Peyer's patch (tissue), 4 donors: ENCODE measurements around the gene FEV. TPM values are rescaled to one million over a fixed set of nuclear protein-coding genes. Genes with fewer than 3 reads are reported as not detected.
A peak's percentile ranks its signal among the peaks of the same experiment; 100 is the strongest.

Source experiments
- DNase-seq, 3 donors: peaks; one replicate each; pipeline ENCODE4 v3.0.0-alpha.2; 2017 to 2019
- H3K27ac ChIP-seq, 4 donors: fragments of 200-600 bp; sonication (generic); one replicate each; pipeline ENCODE4 v1.5.1; 2016 to 2019
- H3K27me3 ChIP-seq, 2 donors: fragments of 200-600 bp; sonication (generic); one replicate each; pipeline ENCODE4 v1.5.1; 2019
- H3K36me3 ChIP-seq, 3 donors: fragments of 200-600 bp; sonication (generic); one replicate each; pipeline ENCODE4 v1.5.1; 2016 to 2019
- H3K4me1 ChIP-seq, 4 donors: fragments of 200-600 bp; sonication (generic); one replicate each; pipeline ENCODE4 v1.5.1; 2016 to 2019
- H3K4me3 ChIP-seq, 4 donors: fragments of 200-600 bp; sonication (generic); 1 replicate in 3 of 4; 2 replicates in 1 of 4; pipeline ENCODE4 v1.5.1; 2016 to 2019; ENCODE audit warnings: mild to moderate bottlenecking in 1 of 4
- H3K9me3 ChIP-seq, 4 donors: fragments of 200-600 bp; sonication (generic); one replicate each; pipeline ENCODE4 v1.5.1; 2016 to 2019; ENCODE audit warnings: mild to moderate bottlenecking in 1 of 4
- CTCF ChIP-seq, 6 experiments: fragments of 450-650 bp in 4 of 6; fragments of 200-600 bp in 2 of 6; sonication (generic) in 1 of 6; IDR thresholded peaks; one replicate each; pipeline ENCODE4 v1.5.1; 2017 to 2019; ENCODE audit warnings: antibody characterized with exemption in 6 of 6, mild to moderate bottlenecking in 3 of 6, moderate library complexity in 1 of 6
- POLR2A ChIP-seq, 2 donors: fragments of 450-650 bp; IDR thresholded peaks; one replicate each; pipeline ENCODE4 v1.5.1; 2017; ENCODE audit warnings: antibody characterized with exemption in 2 of 2, mild to moderate bottlenecking in 2 of 2, moderate library complexity in 2 of 2
- total RNA-seq, 4 donors: library from RNA; depleted of rRNA; stranded (reverse); fragments of >200 nt; gene quantifications; one replicate each; pipeline ENCODE4 v1.1.0, GENCODE V29; 2016

FEV gene
- 1 to 10 TPM in 3 of 4 donors, not detected in 1; 3.2 to 6.7 (median 5.1) TPM for total RNA-seq

DNA sequence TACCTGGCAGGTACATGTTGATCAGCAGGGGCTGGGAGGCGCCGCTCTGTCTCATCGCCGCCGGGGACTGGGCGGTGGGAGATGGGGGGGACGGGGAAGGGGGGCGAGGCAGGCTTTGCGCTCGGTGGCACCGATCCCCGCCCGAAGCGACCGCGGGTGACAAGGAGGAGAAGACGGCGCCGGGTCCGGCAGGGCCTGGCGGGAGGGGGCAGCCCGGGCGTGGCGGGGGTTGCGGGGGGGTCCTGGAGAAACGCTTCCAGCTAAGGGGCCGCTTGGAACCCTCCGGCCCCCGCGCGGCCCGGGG lies at the start of gene FEV:
Gene FEV, minus strand, starts transcription at position 164 of the 304 bp plus-strand sequence. Its CDS starts 109 bp downstream, at position 55.
- no peak for TF ChIP-seq CTCF (IDR thresholded peaks at IDR 0.05)
- TF ChIP-seq POLR2A (IDR thresholded peaks at IDR 0.05) = no peak
- Histone ChIP-seq H3K27me3 (peaks cover 3 to 86% of the 10 kb centered on the region in 2 donors), H3K27ac (no peak within 1 kb of the TSS), H3K4me3 (peak within 1 kb of the TSS in 1 of 4 donors; percentile 24), H3K36me3 (no peaks in the 10 kb centered on the region), H3K4me1 (peaks cover 0 to 47% (median 12%) of the 10 kb centered on the region in 4 donors), H3K9me3 (no peaks in the 10 kb centered on the region)
- peak in 1 of 3 donors; percentile 47 for DNase-seq

DNA sequence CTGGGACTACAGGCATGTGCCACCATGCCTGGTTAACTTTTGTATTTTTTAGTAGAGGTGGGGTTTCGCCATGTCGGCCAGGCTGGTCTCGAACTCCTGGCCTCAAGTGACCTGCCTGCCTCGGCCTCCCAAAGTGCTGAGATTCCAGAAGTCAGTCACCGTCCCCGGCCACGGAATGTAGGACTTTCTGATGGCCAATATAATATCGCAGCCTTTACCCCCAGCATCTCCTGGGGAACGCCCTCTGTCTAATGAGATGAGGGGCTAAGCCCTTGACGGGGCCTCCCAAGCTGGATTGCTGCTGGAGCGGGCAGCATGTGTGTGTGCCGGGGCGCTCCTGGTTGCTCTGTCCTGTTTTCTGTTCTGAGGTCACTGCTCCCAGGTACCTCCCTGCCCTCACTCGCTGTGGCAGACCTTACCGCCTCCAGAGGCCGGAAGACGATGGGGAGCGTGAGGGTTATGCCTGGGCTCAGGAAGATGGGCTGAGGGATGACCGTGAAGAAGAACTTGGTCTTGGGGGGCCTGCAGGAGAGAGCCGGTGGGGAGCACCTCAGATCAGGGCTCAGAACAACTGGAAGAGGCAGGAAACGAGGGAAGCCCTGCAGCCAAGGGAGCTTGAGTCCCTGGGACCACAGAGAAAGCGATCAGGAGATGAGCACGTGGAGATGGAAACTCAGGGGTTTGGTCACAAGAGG lies 47.2 kb upstream of the FEV start:
- H3K27me3 ChIP-seq = no peaks in the 10 kb centered on the region

GRCh38 chr2:219031005-219031738 lies 46.2 kb upstream of the FEV start:
- DNase-seq = no peak
- Histone ChIP-seq H3K36me3 (no peaks in the 10 kb centered on the region), H3K27ac (no peak overlapping the region), H3K4me1 (no peaks in the 10 kb centered on the region), H3K9me3 (no peaks in the 10 kb centered on the region), H3K4me3 (no peak overlapping the region), H3K27me3 (no peaks in the 10 kb centered on the region)
- TF ChIP-seq CTCF (IDR thresholded peaks at IDR 0.05) = no peak
- TF ChIP-seq POLR2A (IDR thresholded peaks at IDR 0.05) = no peak

More for the DNA sequence above, 47.2 kb upstream of the FEV start:
- H3K27ac ChIP-seq = no peak overlapping the region
- H3K9me3 ChIP-seq = no peaks in the 10 kb centered on the region
- no peaks in the 10 kb centered on the region for H3K4me1 ChIP-seq
- peak in 1 of 3 donors; percentile 29 for DNase-seq
- H3K4me3 ChIP-seq = no peak overlapping the region
- no peaks in the 10 kb centered on the region for H3K36me3 ChIP-seq
- TF ChIP-seq POLR2A (IDR thresholded peaks at IDR 0.05) (no peak), CTCF (IDR thresholded peaks at IDR 0.05) (no peak)

DNA sequence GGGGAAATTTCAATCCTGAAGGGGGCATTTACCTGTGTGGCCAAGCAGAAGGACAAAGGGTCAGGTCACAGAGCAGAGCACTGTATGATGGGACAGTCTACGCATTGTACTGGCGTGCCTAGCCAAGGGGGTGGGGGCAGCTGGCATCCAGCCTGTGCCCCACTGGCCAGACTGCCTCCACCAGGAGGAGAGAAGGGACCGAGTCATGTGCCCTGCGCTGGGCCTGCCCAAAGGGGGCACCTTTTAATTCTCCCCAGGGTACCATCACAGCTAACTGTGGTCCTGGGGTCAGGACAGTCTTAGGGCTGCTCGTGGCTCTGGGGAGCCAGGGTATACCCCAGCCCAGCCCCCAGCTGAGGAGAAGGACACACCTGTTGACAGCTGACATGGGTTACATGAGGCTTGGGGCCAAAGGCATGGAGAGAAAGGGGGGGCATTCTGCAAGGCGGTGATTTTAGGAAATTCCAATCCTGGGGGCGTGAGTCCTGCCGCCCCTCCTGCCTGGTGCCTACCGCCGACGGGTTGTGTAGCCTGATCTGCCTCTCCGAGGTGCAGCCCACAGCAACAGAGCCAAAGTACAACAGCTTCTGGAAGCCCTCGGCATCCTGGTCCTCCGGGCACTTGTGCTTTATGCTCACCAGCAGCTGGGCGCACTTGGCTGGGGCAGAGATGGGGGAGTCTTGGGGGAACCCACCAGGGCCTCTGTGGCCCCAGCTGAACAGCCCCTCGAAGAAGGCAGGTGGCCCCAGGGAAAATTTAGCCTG lies 45.4 kb upstream of the FEV start:
- no peaks in the 10 kb centered on the region for H3K36me3 ChIP-seq
- TF ChIP-seq POLR2A (IDR thresholded peaks at IDR 0.05) = no peak
- no peak for TF ChIP-seq CTCF (IDR thresholded peaks at IDR 0.05)
- H3K27ac ChIP-seq = no peak overlapping the region
- no peaks in the 10 kb centered on the region for H3K9me3 ChIP-seq
- no peak for DNase-seq
- H3K27me3 ChIP-seq = no peaks in the 10 kb centered on the region
- H3K4me3 ChIP-seq = no peak overlapping the region
- no peaks in the 10 kb centered on the region for H3K4me1 ChIP-seq

DNA sequence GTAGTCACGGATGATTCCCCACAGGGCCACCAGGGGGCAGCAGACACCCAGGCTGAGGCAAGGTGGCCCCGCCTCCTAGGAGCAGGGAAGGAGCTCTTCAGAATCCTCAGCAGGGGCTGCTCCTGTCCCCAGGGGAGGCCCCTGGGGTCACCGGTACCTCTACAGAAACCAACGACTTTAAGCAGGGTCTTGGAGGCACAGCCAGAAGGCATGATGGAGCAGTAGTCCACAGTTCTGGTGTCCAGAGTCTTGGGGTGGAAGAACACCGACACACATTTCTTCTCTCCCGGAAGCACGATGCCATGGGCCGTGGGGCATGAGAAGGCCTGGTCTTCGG lies 44.8 kb upstream of the FEV start:
- no peaks in the 10 kb centered on the region for H3K9me3 ChIP-seq
- TF ChIP-seq CTCF (IDR thresholded peaks at IDR 0.05) (peak; percentile 73 to 96 (median 94)), POLR2A (IDR thresholded peaks at IDR 0.05) (no peak)
- DNase-seq = peak; percentile 64 to 91 (median 90)
- H3K4me3 ChIP-seq = no peak overlapping the region
- H3K27ac ChIP-seq = no peak overlapping the region
- no peaks in the 10 kb centered on the region for H3K27me3 ChIP-seq
- H3K4me1 ChIP-seq = no peaks in the 10 kb centered on the region
- H3K36me3 ChIP-seq = no peaks in the 10 kb centered on the region
